Measurements from ENCODE around the gene IRS4. TPM values are rescaled to one million over a fixed set of nuclear protein-coding genes. Genes with fewer than 3 reads are reported as not detected.

Gene IRS4
- total RNA-seq, 1 experiment from 2014 or later, result not detected

DNA sequence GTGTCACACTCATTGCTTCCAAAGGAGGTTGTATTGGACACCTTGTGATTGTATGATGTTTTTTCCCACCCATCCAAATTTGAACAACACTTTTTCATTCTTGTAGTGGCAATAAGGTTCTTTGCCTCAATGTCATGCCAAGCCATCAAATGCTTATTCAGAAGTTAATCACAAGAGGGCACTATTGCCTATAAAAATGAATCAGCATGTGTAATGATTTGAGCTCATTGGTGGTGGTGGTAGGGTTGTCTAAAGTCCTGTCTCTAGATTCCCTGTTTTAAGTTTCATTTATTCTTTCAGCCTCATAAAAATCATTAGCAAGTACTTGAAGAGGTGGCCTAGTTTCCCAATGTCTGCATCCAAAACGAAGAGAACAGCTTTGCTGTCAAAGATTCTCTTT lies 37.0 kb downstream of the IRS4 start:
- Mint-ChIP-seq H3K9me3 (ENCODE audit: low read depth, unreplicated experiment) (no peaks in the 10 kb centered on the region), H3K4me1 (ENCODE audit: low read depth, unreplicated experiment) (no peaks in the 10 kb centered on the region)
- DNase-seq, result no peak

DNA sequence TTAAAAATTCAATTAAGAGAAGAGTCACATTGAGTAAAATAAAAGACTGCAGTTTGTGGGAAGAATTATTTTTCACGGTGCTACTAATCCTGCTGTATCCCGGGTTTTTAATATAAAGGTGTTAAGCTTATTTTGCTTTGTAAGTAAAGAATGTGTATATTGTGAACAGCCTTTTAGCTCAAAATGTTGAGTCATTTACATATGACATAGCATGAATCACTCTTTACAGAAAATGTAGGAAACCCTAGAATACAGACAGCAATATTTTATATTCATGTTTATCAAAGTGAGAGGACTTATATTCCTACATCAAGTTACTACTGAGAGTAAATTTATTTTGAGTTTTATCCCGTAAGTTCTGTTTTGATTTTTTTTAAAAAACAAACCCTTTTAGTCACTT lies 39.7 kb downstream of the IRS4 start:
- BruUV-seq (replicated peaks), result no TSS peak
- Mint-ChIP-seq H3K27me3 (ENCODE audit: unreplicated experiment) (no peaks in the 10 kb centered on the region), H3K36me3 (ENCODE audit: insufficient read depth, unreplicated experiment) (no peaks in the 10 kb centered on the region), H3K9me3 (ENCODE audit: low read depth, unreplicated experiment) (no peaks in the 10 kb centered on the region), H3K4me1 (ENCODE audit: low read depth, unreplicated experiment) (no peaks in the 10 kb centered on the region), H3K4me3 (ENCODE audit: low read depth, unreplicated experiment) (no peak overlapping the region), H3K27ac (ENCODE audit: unreplicated experiment) (no peak overlapping the region)
- DNase-seq, result no peak
- intact Hi-C loops (cut with micrococcal nuclease; ENCODE audit: unreplicated experiment), result loop anchor here (5.0 kb wide), 1 partner anchor 1191 kb away; no protein-coding TSS in a partner anchor
- CTCF ChIA-PET, result no interaction called here
- TF ChIP-seq, protein P1, sequence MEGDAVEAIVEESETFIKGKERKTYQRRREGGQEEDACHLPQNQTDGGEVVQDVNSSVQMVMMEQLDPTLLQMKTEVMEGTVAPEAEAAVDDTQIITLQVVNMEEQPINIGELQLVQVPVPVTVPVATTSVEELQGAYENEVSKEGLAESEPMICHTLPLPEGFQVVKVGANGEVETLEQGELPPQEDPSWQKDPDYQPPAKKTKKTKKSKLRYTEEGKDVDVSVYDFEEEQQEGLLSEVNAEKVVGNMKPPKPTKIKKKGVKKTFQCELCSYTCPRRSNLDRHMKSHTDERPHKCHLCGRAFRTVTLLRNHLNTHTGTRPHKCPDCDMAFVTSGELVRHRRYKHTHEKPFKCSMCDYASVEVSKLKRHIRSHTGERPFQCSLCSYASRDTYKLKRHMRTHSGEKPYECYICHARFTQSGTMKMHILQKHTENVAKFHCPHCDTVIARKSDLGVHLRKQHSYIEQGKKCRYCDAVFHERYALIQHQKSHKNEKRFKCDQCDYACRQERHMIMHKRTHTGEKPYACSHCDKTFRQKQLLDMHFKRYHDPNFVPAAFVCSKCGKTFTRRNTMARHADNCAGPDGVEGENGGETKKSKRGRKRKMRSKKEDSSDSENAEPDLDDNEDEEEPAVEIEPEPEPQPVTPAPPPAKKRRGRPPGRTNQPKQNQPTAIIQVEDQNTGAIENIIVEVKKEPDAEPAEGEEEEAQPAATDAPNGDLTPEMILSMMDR (IDR thresholded peaks at IDR 0.05; ENCODE audit: unreplicated experiment), result no peak

More for the DNA sequence above, 37.0 kb downstream of the IRS4 start:
- no peaks in the 10 kb centered on the region for H3K36me3 Mint-ChIP-seq (ENCODE audit: insufficient read depth, unreplicated experiment)
- TF ChIP-seq, protein P1 (IDR thresholded peaks at IDR 0.05; ENCODE audit: unreplicated experiment), result no peak
- no TSS peak for BruUV-seq (replicated peaks)
- no peaks in the 10 kb centered on the region for H3K27me3 Mint-ChIP-seq (ENCODE audit: unreplicated experiment)
- no peak overlapping the region for H3K27ac Mint-ChIP-seq (ENCODE audit: unreplicated experiment)
- H3K4me3 Mint-ChIP-seq (ENCODE audit: low read depth, unreplicated experiment), result no peak overlapping the region
- CTCF ChIA-PET, result interaction anchor here (0.7 to 1.9 kb wide), 7 partner anchors 499 to 786 kb away, joined by 4 to 31 read pairs (median 5); no protein-coding TSS in a partner anchor
- intact Hi-C loops (cut with micrococcal nuclease; ENCODE audit: unreplicated experiment), result loop anchor here (1.0 to 5.0 kb wide), 3 partner anchors 685 to 1188 kb away; no protein-coding TSS in a partner anchor

Measured in Calu3 (cell line).